KG1 (cell line): ENCODE results near the gene PCDHGA1.

Experiments
- DNase-seq: peaks from one replicate; lab custom pipeline; 2025; lab: John Stamatoyannopoulos, UW

PCDHGA1 gene

GRCh38 chr5:141492168-141492885 is 162.0 kb downstream of the PCDHGA1 start:
- no peak for DNase-seq

- no peak for DNase-seq
These were observed 163.4 kb downstream of the PCDHGA1 start for GRCh38 chr5:141493500-141494422.

GRCh38 chr5:141494761-141495452 is 164.6 kb downstream of the PCDHGA1 start:
- no peak for DNase-seq

- DNase-seq: no peak
These were observed 165.1 kb downstream of the PCDHGA1 start for GRCh38 chr5:141495453-141495811.

- DNase-seq: no peak
These were observed 165.7 kb downstream of the PCDHGA1 start for GRCh38 chr5:141496038-141496437.

- no peak for DNase-seq
These were observed 171.4 kb downstream of the PCDHGA1 start for GRCh38 chr5:141501761-141502160.

- DNase-seq: no peak
These were observed 173.4 kb downstream of the PCDHGA1 start for GRCh38 chr5:141503681-141504080.

- DNase-seq: no peak
These were observed 173.9 kb downstream of the PCDHGA1 start for GRCh38 chr5:141504216-141504615.

- no peak for DNase-seq
These were observed 176.3 kb downstream of the PCDHGA1 start for GRCh38 chr5:141506381-141507155.

GRCh38 chr5:141507387-141508091 is 177.2 kb downstream of the PCDHGA1 start:
- DNase-seq: no peak

GRCh38 chr5:141508440-141508797 is 178.1 kb downstream of the PCDHGA1 start:
- DNase-seq: no peak

- DNase-seq: no peak
These were observed 178.7 kb downstream of the PCDHGA1 start for GRCh38 chr5:141508798-141509611.

- no peak for DNase-seq
These were observed 179.8 kb downstream of the PCDHGA1 start for GRCh38 chr5:141510160-141510559.

- DNase-seq: no peak
These were observed 180.7 kb downstream of the PCDHGA1 start for GRCh38 chr5:141510850-141511601.

- DNase-seq: no peak
These were observed 181.5 kb downstream of the PCDHGA1 start for GRCh38 chr5:141511771-141512325.

- no peak for DNase-seq
These were observed 182.1 kb downstream of the PCDHGA1 start for GRCh38 chr5:141512390-141512910.

GRCh38 chr5:141512911-141513626 is 182.8 kb downstream of the PCDHGA1 start:
- no peak for DNase-seq

GRCh38 chr5:141513627-141514329 is 183.5 kb downstream of the PCDHGA1 start:
- no peak for DNase-seq
